Activated T-cell treated with anti-CD3 and anti-CD28 coated beads for 24 hours (primary cell): ENCODE results near the gene MXD1.
"Not testable (repeated sequence)": the region's sequence is repeated elsewhere in the genome, so short reads cannot be mapped to it uniquely, and the experiment has no call there.

Source experiments
- DNase-seq: peaks from one replicate; pipeline ENCODE4 v3.0.0-alpha.2; 2020; ENCODE audit warnings: low read depth

Gene MXD1

DNA sequence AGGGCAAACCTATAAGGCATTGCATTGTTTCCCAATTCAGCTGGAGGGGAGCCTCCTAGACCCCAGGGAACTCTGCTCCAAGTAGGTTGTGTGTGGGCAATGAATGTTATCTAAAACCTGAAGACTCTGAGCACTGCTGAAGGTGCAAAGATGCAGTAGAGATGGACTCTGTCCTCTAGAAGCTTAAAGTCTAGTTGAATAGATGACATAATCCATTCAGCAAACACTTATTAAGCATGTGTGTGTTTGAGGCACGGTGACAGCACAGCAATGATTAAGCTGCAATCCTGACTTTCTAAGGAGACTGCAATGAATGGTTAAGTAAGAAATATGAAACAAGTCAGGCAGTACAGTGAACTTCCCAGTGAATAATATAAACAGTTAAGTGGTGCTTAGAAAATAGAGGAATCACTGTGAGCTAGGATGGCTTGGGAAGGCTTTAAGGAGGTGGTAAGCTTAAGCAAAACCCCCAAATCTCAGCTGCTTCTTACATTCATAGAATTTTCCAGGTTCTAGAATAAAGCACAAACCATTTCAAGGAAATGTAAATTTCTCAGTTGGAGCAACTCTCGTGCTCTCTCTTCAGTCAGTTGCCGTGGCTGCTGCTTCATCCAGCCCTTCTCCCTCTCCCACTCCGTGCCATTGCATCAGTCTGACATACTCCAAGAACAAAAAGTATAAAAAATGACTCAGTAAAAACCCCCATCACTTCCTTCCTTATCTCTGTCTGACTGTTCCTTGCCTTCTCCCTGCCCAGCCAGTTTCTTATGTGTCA, 19.1 kb downstream of the MXD1 start:
- DNase-seq = no peak

DNA sequence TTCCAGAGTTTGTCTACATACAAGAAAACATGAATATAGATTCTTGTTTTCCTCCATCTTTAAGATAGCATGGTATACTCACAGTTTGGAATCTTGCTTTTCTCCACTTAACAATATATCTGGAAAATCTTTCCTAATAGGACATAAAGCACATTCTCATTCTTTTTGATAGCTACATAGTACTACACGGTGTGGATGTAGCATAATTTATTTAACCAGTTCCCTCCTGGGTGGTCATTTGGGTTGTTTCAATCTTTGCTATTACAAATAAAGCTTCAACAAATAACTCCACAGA, 19.7 kb downstream of the MXD1 start:
- DNase-seq = no peak

DNA sequence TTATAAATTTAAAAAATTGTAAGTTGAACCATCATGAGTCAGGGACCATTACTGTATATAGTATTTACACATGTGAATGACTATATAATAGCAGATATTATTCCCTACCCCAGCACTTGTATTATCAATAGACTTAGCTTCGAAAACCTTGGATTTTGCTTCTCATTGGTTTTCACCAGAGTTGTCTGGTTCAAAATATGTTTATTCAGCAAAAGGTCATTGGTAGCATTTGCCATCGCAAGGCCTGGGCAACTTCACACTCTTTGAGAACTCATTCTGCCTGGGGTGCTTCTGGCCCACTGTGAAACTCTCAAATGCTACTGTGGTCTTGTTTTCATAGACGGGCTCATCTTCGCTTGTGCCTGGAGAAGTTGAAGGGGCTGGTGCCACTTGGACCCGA, 20.1 kb downstream of the MXD1 start:
- no peak for DNase-seq

DNA sequence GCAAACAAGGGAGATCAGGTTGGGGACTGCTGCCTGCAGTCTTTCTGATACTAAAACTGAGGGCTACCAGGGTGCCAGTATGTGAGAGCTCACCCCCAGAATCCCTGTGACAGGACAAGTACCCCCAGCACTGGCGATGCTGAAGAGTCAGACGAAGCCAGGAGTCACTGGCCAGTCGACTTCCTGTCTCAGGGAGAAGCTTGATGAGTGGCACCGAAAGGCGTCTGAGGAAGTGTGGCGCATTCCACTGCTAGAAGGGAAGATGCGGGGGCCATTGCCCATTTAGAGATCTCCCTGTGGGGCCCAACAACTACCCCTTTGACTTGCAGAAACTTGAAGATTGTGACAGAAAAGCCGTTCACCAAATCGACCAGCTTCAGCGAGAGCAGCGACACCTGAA, 22.0 kb downstream of the MXD1 start:
- DNase-seq = no peak

DNA sequence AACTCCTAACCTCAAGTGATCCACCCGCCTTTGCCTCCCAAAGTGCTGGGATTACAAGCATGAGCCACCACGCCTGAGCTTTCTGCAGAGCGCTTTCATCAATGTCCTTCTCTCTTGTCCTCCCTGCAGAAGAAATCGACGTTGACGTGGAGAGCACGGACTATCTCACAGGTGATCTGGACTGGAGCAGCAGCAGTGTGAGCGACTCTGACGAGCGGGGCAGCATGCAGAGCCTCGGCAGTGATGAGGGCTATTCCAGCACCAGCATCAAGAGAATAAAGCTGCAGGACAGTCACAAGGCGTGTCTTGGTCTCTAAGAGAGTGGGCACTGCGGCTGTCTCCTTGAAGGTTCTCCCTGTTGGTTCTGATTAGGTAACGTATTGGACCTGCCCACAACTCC, 23.1 kb downstream of the MXD1 start:
- no peak for DNase-seq

DNA sequence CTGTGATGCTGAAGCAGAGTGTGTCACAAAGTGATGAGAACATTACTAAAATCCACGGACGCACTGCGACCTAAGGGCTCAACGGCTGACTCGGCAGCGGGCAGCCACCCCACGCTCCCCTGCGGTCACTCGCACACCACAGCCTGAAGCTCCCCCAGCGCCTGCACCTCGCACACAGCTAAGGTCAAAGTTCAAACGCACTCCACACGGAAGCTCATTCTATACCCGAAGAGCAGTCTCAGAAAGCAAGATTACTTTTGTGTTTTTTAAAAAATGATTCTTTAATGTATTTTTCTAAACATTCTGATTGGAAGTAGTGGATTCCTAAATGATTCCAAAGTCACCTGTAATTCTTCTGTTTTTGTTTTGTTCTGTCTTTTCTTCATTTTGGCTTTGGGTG, 24.8 kb downstream of the MXD1 start:
- no peak for DNase-seq

DNA sequence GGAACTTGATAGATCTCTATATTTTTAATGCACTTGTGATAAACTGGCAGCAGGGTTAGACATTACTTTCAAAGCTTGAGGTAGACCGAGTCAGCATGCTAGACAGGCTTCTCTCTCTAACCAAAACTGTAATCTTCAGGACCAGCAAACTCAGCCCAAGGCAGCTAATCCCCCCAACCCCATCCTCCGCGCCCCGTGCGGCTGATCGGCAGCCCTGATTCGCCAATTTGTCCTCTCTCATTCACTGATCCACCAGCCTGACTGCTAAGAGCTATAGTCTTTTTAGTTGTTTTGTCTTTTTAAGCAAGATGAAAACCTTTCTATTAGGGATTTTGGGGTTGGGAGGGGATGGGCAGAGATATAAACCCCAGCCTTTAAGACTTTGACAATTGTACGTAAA, 25.8 kb downstream of the MXD1 start:
- DNase-seq = no peak

DNA sequence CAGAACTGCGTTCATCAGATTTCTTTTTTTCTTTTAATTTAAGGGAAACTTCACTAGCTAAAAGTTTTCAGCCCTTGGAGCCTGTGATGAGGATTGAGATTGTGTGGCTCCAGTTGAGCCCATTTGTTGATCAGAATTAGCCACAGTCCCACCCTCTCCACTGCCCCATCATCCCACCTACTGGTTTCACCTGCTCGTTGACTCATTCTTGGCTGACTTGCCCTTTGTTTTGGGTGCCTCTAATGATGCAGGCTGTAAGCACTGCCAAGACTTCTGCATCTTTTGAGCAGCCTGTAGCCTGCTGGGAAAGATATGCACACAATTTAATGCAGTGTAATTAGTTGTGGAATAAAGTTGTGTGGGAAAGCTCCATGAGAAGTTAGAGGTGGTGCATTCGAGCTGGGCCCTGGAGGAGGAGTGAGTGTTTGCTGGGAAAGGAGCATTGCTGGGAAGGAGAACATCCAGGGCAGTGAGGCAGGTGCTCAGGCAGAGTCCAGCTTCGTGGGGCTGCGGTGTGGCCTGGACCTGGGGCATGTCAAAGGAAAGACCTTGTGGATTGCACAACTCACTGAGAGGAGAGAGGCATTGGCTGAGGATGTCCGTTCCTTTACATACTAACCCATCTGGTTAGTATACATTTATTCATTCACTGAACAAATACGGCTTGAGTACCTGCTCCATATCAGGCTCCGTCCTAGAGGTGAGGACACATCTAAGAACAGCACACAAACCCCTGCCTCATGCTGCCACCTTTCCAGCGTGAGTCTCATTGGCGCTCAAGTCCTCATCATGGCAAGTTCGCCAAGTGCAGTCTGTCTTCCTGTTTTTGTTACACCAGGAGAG, 28.3 kb downstream of the MXD1 start:
- DNase-seq = no peak

DNA sequence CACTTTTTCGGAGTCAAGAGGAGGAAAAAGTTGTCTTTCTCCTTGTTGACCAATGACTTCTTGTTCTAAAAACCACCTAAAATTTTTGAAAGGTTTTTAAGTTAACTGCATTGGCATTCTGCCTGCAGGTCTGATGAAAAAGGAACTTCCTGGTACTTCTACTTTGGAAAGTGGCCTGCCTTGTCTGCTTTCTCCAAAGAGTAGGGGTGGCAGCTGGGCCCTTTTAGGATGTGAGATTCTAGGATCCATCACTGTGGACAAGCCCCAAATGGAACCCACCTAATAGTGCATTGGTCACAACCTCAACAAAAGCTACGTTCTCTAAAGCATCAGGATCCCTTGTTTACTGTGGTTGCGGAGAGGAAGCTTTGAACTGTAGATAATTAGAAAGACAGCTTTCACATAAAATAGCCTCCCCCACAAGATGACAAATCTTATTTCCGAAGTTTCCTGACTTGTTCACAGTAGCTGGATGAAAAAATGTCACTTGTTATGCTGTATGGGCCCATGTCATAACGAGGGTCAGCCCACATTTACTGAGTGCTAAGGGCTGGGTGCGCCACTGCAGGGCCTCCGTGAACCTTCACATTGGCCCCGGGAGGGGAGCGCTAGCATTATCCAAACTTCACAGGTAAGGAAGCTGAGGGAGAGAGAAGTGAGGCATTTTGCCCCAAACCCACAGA, 29.1 kb downstream of the MXD1 start:
- DNase-seq = no peak

DNA sequence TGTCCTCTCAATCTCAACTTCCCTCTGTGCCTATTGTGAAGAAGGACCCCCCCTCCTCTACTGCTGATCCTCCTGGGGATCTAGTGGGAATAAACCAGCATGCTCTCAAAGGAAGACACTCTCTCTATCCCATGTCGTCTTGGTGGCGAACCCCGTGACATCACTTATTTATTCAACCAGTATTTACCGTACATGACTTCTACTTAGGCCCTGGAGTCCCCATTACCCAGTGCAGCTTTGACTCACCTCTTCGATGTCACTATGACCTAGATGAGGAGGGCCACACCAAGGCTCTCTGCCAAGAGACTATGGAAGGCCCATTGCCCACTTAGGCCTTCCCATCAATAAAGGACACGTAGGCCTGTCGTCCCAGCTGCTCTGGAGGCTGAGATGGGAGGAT, 29.8 kb downstream of the MXD1 start:
- no peak for DNase-seq

DNA sequence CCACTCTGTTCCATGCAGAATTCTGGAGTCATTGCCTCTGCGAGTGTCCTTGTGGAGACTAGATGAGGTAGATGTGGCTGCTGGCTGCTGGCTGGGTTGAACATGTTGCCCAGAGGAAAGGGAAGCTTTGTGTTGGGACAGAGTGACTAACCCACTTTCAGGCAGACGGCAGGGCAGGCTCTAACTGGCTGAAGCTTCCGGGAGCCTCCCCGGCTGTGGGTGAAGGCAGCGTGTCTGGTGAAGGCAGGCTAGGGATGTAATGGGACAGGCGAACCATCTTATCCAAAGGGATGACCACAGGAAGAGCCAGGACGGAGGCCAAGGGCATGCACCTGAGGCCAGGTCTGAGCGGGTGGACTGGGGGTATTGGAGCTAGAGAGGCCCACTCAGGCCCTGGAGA, 30.5 kb downstream of the MXD1 start:
- DNase-seq = no peak

DNA sequence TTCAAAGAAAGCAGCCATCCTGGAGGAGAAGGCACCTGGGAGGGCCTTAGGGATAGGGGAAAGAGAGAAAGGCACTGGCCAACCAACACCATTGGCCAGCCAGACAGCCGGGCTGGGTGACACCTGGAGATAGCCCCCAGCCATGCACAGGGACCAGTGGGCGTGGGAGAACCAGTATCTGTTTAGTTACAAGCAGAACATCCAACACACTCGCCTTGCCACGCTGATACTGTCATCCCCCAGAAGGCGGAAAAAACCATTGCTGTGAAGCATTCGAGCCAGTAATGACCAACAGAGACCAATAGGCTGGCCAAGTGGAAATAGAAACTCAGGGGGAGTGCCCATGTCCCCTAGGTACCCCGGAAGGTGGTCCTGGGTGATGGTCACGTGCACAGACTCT, 31.0 kb downstream of the MXD1 start:
- no peak for DNase-seq

DNA sequence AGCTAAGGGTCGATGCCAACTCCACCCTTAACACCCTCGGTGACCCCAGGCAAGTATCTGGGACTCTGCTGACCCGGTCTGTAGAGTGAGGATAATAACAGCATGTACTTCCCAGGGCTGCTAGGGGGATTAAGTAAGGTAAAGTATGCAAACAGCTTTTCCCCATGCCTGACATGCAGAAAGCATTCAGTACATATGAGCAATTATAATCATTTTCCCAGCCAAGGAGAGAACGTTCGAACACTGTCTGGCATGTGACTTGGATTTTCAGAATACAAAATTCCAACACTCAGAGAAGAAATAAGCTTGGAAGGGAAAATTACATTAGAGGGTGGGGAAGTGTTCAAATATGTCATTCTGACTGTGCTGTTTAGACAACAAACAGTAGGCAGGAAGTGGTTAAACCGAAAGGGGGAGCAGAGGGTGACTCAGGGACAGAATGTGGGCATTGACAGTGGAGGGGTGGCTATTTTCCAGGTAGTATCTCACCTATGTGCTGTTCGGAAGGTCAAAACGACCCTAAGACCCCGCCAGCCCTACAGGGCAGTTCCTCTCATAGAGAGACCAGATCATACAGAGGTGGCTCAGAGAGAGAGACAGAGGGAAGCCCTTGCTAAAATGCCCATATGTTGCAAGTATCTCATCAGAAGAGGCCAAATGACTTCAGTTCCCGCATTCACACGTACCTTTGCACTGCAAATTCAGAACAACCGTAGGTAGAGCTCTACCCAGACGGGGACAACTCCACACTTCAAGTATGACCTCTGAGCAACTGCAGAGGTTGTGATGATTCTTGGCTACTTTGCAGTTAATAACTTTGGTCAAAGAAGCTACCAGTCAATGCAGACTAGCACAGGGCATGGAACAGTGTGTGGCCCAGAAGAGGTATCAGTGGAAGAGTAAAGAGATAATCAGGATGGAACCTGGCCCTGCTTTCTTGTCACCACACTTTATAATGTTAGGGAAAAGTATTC, 31.7 kb downstream of the MXD1 start:
- peak; percentile 29 for DNase-seq

DNA sequence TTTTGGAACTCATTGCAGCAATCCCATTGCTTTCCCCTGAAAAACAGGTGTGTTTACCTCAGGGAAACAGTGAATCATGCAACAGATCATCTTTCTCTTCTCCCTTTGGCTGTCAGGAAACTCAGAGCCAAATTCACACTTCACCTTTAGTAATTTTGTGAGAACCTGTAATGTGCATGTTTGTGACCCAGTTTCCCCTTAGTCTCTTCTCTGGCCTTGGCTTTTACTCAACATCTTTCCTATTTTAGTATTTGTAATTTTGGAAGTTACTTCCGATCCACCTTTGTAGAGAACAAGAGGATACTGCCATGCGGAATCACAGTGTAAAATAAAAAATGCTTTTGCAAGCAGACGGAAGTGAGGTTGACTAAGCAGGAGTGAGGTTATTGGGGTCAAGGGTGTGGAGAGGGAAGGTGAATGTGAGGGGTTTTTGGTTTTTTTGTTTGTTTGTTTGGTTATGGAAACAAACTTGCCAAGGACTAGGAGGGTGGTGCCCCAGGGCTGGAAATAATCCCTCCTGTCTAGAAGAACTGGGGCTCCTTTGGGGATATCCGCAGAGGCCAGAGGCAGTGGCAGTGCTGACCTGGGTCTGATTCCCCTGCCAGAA, 32.5 kb downstream of the MXD1 start:
- DNase-seq = no peak

DNA sequence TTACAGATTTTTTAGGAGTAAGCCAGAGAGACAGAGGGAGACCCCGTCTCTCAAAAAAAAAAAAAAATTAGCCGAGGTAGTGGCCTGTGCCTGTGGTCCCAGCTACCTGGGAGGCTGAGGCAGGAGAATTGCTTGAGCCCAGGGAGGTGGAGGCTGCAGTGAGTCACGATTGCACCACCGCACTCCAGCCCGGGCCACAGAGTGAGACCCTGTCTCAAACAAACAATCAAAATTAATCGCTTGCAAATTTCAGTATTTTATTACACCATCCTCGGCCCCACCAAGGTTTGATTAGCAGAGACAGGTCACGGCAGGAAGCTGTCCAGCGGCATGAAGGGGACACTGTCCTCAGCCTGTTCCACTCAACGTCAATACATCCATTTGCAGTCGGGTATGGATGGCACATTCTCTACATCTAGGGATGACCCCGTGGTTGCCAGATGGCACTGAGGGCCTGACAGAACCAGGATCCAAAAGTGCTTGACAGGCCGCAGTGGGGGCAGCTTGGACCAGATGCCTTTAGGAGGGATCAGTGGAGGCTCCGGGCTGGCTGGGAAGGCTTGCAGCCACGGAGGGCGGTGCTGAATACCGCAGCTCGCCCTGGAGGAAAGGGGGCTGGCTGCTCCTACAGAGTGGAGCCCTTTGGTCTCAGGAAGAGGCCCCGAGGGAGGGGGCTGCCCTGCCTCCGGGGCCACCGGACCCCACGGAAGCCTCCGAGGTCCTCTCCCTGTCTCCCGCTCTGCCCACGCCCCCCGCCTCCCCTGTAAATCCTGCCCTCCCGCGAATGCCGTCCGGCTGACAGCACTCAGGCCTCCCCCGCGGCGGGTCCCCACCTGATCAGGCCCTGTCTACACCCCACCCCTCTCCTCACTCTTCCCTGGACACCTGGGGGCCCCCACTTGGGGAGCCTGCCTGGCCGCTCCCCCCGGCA, 33.4 kb downstream of the MXD1 start:
- DNase-seq = no peak

DNA sequence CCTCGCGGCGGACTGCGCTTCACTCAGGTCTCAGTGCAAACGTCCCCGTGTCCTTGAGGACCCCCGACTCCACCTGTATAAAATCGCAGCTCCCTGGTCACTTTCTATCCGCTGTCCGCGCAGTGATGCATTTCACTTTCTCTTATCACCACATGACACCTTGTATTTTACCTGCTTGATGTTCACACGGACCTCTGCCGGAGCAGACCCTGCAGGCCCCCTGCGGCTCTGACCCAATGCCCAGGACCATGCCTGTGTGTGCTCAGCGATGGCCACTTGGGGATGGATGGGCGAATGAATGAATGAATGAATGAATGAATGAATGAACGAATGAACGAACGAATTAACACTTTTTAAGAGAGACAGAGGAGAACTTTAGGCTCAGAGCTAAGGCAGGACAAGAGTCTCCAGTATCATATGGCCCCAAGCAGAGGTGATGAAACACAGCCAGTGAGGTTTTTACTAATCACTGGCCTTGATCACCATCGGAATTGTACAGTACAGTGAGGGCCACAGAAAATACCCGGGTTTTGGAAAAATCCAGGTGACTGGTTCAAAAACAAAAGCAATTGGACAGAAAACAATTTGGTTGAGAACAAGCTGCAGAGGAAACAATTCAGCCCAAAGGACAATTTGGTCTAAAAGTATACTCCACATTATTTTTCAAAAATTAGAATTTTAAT, 34.2 kb downstream of the MXD1 start:
- no peak for DNase-seq

DNA sequence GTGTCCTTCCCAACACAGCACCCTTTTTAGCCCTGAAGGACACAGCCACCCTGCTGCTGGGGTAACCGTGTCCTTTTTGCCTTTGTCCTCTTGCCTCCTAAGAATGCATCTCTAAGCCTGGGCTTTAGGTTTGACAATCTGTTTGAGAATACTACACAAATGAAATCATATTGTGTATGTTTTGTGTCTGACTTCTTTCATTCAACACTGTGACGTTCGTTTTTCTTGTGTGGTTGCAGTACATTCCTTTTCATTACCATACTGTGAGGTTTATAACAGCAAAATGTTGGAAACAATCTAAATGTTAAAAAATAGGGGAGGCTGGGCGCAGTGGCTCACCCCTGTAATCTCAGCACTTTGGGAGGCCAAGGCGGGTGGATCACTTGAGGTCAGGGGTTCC, 35.3 kb downstream of the MXD1 start:
- no peak for DNase-seq

DNA sequence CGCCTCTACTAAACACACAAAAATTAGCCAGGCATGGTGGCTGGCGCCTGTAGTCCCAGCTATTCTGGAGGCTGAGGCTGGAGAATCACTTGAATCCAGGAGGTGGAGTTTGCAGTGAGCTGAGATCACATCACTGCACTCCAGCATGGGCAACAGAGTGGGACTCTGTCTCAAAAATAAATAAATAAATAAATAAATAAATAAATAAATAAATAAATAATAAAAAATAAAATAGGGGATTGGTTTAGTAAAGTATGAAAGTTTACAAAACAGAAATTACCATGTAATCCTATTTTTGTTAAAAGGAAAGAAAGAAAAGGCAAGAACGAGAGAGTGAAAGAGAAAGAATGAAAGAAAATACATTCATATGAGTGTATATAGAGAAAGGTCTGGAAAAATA, 35.8 kb downstream of the MXD1 start:
- not testable (repeated sequence) for DNase-seq

DNA sequence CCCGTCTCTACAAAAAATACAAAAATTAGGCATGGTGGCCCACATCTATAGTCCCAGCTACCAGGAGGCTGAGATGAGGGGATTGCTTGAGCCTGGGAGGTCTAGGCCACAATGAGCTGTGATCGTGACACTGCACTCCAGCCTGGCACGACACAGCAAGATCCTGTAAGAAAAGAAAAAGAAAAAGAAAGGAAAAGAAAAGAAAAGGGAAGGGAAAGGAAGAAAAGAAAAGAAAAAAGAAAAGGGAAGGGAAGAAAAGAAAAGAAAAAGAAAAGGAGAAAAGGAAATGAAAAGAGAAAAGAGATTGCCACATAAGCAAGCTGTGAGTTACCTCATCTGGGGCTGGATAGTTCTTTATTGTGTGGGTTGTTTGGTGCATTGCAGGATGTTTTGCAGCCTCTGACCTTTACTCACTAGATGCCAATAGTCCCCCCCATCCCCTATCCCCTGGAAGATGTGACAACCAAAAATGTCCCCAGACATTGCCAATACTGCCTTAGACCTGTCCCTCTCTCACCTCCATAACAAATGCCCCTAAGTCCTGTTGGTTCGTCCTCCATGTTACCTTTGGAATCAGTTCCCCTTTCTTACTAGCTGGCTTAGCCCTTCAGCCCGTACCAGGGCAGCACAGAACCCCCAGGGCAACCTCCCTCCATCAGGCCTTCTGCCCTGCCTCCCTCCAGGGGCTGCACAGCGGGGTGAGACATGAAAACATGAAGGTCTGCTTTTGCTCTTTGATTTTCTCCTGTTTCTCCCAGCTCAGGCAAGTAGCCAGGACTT, 37.6 kb downstream of the MXD1 start:
- no peak for DNase-seq
